Hematopoietic multipotent progenitor cell treated with erythropoietin and hydrocortisone succinate and interleukin-3 and kit ligand, for 6 days (in vitro differentiated cells): Measurements from ENCODE around the gene BSN.

Experiments used
- DNase-seq: peaks from one replicate; pipeline ENCODE4 v3.0.0-alpha.2; 2015

The BSN gene

DNA sequence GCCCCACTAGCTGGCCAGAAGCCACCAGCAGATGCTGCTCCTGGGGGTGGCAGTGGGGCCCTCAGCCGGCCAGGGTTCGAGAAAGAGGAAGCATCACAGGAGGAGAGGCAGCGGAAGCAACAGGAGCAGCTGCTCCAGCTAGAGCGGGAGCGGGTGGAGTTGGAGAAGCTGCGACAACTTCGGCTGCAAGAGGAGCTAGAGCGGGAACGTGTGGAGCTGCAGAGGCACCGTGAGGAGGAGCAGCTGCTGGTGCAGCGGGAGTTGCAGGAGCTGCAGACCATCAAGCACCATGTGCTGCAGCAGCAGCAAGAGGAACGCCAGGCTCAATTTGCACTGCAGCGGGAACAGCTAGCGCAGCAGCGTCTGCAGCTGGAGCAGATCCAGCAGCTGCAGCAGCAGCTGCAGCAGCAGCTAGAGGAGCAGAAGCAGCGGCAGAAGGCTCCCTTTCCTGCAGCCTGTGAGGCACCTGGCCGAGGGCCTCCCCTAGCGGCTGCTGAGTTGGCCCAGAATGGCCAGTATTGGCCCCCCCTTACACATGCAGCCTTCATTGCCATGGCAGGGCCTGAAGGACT lies 102.3 kb downstream of the BSN start:
- no peak for DNase-seq

DNA sequence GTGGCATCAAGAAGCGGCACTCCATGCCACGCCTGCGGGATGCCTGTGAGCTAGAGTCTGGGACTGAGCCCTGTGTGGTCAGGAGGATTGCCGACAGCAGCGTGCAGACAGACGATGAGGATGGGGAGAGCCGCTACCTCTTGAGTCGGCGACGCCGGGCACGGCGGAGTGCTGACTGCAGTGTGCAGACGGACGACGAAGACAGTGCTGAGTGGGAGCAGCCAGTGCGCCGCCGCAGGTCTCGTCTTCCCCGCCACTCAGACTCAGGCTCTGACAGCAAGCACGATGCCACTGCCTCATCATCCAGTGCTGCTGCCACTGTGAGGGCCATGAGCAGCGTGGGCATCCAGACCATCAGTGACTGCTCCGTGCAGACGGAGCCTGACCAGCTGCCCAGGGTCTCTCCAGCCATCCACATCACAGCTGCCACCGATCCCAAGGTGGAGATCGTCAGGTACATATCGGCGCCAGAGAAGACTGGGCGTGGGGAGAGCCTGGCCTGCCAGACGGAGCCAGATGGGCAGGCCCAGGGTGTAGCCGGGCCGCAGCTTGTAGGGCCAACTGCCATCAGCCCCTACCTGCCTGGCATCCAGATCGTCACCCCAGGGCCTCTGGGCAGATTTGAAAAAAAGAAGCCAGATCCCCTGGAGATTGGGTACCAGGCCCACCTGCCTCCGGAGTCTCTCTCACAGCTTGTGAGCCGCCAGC lies 103.1 kb downstream of the BSN start:
- no peak for DNase-seq

DNA sequence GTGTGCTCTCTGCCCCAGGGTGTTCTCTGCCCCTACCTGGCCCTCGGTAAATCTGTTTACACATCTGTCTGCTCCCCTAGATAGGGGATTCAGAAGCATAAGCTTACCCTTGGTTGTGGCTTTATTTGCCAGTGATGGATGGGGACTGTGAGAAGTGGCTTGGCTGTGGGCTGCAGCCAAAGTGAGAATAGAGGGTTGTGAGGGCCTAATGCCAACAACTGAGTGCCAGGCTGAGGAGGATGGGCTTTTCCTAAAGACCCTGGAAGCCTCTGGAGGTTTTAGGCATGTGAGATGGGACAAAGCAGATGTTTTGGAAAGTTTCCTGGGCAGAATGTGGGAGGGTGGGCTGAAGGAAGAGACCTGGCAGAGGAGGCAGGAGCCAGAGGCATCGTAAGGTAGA lies 104.4 kb downstream of the BSN start:
- DNase-seq, result no peak

DNA sequence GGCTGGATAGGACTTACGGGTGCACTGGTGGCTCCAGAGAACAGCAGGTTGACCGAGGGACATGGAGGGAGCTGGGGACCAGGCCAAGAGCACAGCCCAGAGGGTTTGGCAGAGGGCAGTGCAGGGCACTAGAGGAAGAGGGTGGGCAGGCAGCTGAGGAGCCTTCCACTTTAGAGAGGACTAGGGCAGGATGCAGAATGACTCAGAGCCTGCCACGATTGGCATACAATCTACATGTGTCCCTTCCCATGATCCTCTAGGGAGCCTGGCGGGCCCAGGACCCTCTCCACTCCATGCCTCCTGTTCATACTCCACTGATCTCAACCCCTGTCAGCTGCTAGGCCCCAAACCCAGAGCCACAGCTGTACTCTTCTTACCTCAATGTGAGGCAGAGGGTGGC lies 105.5 kb downstream of the BSN start:
- DNase-seq, result no peak

DNA sequence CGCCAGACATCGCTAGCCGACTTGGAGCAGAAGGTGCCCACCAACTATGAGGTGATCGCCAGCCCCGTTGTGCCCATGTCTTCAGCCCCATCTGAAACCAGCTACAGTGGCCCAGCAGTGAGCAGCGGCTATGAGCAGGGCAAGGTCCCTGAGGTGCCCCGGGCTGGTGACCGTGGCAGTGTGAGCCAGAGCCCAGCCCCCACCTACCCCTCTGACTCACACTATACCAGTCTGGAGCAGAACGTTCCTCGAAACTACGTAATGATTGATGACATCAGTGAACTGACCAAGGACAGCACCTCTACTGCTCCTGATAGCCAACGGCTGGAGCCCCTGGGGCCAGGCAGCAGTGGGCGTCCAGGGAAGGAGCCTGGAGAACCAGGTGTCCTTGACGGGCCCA lies 107.0 kb downstream of the BSN start:
- DNase-seq, result no peak

DNA sequence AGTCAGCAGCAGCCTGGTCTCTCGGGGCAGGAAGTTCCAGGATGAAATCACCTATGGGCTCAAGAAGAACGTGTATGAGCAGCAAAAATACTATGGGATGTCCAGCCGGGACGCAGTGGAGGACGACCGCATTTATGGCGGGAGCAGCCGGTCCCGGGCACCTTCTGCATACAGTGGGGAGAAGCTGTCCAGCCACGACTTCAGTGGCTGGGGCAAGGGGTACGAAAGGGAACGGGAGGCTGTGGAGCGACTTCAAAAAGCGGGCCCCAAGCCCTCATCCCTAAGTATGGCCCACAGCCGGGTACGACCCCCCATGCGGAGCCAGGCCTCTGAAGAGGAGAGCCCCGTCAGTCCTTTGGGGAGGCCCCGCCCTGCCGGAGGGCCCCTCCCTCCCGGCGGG lies 107.7 kb downstream of the BSN start:
- DNase-seq, result no peak

DNA sequence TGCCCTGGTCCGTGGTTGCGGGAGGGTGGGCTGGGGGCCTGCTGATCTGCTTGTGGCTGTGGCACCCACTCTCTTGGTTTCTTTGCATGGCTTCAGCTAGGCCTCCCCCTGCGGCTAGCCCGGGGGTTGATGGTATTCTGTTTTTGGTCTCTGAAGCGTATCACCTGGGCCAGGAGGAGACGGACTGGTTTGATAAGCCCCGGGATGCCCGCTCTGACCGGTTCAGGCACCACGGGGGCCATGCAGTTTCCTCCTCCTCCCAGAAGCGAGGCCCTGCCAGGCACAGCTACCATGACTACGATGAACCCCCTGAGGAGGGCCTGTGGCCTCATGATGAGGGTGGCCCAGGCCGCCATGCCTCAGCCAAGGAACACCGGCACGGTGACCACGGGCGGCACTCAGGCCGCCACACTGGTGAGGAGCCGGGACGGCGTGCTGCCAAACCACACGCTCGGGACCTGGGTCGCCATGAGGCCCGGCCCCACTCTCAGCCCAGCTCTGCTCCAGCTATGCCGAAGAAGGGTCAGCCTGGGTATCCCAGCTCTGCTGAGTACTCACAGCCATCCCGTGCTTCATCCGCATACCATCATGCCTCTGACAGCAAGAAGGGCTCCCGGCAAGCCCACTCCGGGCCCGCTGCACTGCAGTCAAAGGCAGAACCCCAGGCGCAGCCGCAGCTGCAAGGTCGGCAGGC lies 108.6 kb downstream of the BSN start:
- DNase-seq, result no peak

DNA sequence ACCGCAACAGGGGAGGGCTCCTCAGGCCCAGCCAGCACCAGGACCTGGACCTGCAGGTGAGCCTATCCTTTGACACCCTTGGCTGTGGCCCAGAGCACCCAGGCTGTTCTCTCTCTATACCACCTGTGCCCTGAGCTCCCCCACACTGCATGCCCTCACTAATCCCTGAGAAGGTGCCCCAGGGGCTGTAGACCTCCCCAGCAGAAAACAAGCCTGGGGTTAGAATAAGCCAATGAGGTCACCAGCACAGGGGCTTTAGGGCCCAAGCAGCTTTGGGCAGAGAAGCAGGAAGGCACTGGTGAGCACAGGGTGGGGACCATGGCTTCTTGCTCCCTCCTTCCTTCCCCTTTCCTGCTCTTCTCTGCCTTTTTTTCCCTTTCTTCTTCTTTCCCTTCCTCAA lies 109.6 kb downstream of the BSN start:
- no peak for DNase-seq

DNA sequence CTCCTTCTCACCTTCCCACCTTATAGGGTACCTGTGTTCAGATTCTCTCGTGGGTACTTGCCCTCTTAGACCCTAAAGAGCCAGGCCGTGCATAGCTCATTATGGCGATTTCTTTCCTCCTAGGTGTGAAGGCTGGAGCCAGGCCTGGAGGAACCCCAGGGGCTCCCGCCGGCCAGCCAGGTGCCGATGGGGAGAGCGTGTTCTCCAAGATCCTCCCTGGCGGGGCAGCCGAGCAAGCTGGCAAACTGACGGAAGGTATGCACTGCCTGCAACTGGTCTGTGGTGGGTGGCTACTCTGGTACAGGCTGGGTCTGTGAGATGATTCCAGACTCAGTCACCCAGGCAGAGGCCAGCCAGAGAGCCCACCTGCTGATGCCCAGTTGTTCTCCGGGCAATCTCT lies 110.0 kb downstream of the BSN start:
- DNase-seq, result no peak

DNA sequence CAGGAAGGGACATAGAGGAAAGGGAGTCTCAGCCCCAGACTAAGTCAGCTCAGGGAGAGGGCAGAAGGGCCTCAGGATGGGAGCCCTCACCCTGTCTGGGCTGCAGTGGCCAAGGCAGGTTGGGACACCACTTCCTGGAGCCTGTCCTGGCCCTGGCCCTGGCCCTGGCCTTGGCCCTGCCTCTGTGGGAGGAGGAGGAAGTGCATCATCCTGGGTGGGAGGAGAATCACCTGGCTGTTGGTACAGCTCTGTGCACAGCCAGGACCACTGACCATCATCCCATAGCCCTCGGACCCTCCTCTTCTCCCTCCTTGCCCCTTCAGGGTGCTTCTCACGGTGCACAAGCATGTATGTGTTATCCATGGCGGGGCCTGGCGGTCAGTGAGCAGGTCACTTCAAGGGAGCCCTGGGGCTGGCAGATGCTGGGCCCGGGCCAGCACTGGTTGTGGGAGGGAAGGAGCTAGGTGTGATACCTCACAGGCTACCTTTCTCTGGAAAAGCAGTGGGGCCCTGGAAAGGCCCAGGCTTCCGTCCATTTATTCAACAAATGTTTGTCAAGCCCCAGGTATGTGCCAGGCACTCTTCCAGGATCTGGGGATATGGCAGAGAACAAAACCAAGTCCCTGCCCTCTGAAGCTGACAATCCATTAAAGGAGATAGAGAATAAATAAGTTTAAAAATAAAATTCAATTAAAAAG lies 111.7 kb downstream of the BSN start:
- DNase-seq, result no peak

DNA sequence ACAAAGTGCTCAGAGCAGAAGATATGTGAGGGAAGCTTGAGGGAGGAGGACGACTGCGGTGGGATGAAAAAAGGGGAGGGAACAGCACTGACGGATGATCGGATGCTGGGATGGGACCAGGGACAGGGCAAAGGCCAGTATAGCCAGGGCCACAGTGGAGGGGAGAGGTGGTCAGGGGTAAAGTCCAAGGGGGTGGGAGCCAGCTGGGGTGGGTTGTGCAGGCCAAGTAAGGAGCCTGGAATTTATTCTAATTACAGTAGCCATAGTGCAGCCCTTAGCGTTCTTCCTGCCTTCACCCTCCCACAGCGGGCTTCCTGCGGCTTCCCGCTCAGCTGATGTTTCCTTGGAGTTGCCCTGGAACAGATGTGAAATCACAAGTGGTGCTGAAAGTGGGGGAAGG lies 112.3 kb downstream of the BSN start:
- no peak for DNase-seq

DNA sequence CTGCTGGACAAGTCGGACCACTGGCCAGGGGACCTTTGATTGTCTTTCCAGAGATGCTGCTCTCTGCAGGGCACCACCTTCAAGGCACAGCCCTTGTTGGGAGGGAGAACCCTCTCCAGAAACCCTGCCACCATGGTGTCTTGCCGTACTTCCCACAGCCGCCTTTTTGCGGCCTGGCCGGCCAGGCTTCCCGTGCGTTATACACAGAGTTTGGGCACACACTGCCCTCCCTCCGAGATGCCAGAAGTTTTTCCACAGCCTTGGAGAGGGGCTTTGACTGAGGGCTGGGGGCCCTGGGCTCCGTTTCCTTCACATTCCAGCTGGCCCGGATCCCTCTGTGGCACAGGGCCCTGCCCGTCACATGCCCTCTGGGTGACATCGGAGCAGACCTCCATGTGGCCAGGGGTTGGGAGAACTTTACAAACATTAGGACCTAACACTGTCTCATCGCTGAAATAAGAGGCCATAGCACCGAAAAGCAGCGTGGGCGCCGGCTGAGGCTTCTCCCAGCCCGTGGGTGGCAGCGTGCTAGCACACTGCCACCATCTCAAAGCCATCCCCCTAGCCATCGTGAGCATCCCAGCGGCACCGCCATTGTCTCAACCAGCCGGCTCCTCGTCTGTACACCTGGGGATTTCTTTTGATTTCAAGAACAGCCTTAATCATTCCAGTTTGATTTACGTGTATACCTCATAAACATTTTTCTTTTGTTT lies 113.6 kb downstream of the BSN start:
- no peak for DNase-seq

DNA sequence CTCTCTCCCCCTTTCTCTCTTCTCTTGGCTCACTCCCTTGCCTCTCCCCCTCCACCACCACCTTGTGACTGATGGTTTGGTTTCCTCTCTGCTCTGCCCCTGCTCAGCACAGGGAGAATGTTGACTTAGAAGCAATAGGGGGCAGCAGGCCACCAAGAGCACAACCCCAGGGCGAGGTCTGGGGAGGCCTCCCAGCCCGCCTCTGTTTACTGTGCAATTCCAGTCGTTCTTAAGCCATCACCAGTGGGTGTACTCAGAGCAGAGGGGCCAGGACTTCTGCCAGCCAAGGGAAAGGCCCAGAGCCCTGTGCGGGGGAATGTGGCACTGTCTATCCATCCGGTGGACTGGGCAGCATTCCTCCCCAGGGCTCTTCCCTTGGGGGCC lies 114.1 kb downstream of the BSN start:
- peak; percentile 54 for DNase-seq

DNA sequence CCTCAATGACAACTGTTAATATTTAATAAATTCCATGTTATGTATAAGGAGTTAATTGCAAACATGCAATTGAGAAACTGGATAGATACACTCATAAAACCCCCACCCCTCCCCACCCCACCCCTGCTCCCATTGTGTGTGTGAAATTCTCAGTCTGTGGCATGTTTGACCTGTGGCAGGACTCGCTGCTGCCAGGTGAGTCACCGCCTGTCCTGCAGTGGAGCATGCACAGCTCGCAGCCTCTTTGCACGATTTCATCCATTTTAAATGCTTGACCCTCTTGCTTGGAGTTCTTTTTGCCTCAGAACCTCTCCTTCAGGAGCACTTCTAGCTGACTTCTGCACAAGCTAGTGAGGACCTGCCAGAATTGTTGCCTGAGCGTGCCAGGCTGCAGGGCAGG lies 114.6 kb downstream of the BSN start:
- no peak for DNase-seq

DNA sequence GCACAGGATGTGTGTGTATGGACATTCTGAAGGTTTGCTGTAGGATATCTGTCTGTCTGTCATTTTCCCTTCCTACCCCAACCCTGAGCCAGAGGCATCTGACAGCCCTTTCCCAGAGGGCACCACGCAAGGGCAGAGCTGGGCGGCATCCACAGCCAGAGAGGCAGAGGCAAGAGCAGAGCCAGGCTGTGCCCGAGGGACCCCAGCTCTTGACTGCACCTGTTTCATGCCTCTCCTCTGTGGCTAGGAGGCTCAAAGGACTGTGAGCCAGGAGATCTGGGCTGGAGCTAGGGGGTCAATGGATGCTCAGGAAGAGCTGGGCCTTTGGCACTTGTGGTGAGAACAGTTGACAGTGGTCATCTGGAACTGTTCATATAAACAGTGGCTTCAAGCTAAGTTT lies 115.1 kb downstream of the BSN start:
- DNase-seq, result no peak

DNA sequence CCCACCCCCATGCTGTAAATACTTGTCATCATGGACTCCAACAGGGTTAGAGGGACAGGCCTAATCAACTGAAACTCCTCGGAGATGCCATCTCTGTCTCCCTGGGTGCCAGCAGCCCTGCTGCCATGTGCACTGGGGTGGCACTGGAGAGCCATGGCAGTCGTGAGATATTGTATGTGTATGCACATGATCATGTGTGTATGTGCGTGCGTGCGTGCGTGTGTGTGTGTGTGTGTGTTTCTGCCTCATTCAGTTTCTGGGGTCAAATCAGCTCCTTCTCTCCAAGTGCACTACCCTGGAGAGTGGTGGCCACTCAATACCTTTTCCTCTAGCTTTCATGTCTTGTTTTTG lies 116.6 kb downstream of the BSN start:
- DNase-seq, result no peak

DNA sequence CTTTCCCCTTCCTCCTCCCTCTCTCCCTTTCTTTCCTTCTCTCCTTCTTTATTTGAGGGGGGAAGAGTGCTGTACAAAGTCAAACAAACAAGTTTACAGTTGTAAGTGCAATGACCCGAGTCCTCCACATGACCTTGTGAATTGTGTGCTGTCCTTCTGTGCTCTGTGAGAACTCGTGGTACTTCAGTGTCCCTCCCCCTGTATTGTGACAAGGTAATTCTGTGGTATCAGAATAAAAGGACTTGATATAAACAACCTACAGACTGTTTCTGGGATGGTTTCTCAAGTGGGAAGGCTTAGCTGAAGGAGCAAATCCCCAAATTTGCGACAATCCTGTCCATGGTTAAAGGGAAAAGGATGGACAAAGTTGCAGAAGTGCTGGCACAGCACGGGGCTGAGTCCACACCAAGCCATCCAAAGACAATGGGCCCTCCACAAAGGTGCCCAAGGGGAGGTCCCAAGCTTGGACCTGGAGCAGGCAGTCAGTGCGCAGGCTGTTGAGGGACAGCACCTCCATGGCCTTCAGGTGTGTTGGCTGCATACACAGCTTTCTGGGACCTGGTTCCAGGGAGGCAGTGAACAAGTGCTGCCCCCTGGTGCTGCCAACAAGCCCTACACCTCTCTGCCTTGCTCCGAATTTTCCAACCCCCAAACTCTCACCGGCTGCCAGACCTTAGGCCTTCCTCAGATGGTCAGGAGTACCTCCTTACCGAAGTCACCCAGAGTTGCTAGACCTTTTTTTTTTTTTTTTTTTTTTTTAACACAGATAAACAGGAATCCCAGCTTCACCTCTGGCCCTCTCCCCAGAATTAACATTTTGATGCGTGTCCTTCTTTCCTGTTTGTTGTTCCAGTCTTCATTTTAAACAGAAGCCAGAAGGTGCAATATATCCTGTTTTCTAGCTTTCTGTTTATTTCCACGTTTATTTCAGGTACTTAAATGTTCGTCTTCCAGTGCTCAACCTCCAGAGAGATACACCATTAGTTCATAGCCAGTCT lies 117.3 kb downstream of the BSN start:
- DNase-seq, result peak; percentile 90

DNA sequence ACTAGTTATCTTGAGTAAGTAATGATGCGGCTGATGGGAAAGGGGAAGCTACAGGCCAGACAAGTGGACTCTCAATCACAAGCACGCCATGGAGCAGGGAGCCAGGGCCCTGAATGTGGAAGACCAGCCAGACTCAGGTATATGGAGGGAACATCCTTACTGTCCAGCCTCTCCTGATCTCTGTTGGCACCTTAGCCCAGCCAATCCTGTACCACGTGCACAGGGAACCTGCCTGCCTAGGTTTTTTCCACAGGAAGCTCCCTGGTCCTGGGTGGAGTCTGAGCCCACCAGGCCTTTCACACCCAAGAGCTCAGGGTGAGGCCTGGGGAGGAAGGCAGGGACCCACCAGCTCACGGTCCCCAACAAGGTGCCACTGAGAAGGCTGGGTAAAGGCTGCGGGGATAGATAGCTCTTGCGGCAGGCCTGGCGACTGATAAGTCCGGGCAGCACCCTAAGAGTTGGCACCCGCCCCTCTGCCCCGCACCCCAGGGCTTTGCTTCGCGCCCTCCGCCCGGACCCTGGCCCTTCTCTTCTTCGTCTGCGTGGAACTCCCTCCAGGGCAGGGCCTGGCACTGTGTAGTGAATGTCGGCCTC lies 118.9 kb downstream of the BSN start:
- peak; percentile 95 for DNase-seq

DNA sequence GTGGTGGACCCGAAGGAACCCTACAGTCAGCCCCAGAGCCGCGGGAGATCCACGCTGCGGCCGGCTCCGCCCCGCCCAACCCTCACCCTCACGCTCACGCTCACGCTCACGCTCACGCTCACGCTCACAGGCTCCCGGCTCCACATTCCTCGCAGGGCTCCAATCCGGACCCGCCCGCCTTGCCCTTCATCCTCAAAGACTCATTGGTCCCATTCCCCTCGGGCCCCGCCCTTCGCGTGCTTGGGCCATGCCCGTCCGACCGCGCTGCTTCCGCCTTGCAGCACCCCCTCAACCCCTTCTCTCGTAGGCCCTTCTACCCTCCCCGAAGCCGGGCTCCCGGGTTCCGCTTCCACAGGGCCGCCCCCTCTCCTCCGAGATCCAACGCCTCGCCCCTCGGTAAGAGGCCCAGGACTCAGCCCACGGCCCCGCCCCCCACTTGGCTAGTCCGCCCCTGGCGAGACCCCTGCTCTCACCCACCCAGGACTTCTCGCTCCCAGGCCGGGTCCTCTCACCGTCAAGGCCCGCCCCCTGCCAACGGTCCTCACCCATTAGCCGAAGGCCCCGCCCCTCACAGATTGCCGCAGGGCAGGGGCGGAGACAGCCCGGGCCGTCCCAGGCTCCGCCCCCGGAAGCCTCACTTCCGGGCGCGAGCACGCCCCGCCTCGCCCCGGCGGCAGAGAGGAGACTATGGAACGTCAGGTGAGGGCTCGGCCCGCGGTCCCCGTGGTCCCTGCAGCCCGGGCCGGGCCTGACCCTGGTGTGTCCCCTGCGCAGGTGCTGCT lies 119.6 kb downstream of the BSN start, which contains the start of gene APEH:
Gene APEH, plus strand, starts transcription at position 637 of the 782 bp plus-strand sequence. Its CDS starts 51 bp downstream, at position 688.
- peak; percentile 99 for DNase-seq

DNA sequence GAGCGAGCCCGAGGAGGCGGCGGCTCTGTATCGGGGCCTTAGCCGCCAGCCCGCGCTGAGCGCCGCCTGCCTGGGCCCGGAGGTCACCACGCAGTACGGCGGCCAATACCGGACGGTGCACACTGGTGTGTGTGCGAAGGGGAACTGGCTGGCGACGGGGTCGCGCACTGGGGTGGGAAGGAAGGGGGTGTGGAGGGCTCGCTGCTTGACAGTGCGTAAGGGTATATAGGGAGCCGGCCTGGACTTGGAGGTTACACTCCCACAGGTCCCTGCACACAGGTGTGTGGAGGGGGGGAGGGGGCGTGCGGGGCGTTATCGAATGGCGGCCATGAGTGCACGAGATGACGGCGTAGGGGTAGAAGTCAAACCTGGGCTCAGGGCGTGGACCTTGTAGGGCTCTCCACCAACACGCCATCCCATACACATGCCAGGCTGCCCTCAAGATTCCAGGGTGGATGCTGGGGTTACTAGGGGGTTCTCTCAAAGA lies 120.3 kb downstream of the BSN start:
- DNase-seq, result peak; percentile 32

DNA sequence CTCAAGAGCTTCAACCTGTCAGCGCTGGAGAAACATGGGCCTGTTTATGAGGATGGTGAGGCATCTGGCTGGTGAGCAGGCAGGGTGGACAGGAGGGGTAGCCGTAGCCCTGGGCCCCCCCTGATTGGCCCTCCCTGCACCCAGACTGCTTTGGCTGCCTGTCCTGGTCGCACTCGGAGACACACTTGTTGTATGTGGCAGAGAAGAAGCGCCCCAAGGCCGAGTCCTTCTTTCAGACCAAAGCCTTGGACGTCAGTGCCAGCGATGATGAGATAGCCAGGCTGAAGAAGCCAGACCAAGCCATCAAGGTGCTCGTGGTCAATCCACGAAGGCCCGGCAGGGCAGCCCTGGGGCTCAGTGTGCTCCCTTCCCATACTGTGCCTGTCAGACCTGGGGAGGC lies 121.6 kb downstream of the BSN start:
- DNase-seq, result no peak
